ENCODE data around the gene CTIF.

Gene CTIF

DNA sequence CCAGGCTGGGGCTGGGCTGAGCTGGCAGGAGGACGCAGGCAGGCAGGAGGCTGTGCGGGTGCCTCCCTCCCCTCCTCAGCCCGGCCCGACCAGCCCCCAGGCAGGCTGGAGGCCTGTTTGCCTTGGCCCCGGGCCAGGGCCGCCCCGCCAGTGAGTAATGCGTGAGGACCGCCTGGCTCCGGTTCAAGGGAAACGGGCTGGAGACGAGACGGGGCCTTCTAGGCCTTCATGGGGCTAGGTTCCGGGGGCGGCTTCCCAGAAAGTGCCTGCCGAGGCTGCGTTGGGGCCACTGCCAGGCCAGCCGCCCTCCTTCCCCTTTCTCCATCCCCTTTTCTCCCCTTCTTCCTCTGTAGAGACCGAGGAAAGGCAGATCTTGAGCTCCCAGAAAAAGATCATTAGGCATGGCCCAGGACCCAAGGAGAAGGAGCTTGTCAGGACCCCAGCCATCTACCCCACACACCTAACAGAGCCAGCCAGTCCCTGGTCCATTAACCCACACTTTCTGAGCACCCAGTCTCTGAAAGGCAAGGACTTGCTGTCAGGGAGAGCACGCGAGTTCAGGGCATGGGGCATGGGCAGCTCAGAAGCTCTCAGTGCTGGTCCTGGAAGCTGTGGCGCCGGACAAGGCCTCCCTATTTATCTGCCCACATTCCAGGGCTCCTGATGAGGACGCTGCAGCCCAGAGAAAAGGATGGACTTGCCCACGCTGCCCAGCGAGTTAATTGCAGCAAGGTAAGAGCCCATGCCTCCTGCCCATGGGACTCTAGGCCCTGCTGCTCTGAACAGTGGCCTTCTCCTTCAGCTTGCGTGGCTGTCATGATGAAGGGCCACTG is 363.4 kb downstream of the CTIF start:
- no peak for DNase-seq (ENCODE audit: low spot score)

DNA sequence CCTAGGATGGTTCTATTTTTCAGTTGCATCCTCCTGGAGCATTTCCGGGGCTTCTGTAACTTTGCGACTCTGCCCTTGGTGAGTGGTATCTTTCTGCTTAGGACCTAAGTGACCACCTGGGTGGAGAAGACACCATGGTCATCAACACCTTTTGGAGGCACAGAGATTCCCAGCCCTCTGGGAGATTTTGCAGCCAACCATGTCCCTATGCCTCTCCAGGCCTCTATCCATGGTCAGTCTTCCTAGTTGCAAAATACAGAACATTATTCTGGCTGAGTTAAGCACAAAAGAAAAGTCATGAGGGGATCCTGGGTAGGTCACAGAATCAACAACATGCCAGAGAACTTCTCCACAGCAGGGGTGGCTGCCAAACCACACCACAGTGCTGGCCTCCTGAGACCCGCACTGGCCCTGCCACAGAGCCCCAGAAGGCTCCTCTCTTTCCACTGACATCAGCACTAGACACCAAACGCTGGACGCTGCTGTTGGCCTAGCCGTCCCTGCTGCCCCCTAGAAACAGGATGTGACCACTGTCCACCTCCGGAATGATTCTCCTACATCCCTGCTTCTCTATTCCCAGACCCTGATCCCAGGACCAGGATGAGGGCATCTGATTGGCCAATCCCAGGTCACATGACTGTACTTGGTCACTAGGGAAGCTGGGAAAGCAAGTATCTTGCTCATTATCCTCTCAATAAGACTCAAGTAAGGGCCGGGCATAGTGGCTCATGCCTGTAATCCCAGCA is 364.2 kb downstream of the CTIF start:
- no peak for DNase-seq (ENCODE audit: low spot score)

DNA sequence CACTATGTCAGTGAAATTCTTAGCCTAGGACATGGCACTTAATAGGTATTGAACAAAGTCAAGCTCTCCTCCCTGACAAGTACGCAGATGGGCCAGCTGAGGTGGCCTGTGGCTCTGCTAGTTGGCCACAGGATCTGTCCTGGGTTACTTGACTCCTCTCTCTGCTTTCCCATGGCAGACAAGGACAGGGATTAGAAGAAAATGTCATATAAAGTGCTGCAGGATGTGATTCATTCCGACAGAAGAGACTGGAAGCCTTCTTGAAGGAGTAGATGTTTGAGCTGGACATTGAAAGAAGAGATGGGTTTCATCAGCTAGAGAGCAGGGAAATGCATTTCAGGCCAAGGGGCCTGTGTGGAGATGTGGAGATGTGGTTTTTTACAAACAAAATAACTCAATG is 365.3 kb downstream of the CTIF start:
- DNase-seq (ENCODE audit: low spot score): no peak

DNA sequence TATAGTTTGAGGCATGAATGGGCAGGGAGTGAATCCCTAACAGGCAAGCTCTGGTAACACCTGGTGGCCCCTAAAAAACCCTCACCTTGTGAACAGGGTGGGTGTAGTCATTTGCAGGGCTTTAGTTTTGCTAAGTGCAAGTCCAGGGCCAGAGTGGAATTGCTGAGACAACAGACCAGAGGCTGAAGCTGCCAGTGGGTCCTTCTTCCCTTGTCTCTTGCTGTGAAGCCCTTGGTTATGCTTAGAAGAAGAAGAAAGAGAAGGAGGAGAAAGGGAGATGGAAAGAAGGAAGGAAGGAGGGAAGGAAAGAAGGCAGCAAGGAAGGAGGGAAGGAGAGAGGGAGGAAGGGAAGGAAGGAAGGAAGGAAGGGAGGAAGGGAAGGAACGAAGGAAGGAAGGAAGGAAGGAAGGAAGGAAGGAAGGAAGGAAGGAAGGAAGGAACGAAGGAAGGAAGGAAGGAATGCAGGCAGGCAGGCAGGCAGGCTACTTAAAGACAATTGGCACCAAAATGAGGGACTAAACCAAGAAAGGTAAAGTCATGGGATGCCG is 366.1 kb downstream of the CTIF start:
- no peak for DNase-seq (ENCODE audit: low spot score)

DNA sequence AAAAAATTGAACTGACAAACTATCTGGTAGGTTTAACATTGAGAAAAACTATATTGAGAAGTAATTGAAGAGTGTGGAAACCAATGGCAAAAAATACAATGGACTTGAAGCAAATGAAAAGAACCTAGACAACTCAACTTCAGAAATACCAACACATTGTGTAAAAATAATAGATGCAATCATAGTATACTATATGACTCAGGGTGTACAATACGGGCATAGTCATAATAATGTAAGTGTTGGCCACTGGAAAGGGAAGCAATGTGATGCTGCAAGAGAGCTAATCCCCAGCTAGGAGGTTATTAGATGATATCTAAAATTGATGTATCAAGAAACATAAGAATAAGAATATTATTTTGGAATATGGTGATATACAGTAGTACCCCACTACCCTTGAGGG is 366.7 kb downstream of the CTIF start:
- no peak for DNase-seq (ENCODE audit: low spot score)

DNA sequence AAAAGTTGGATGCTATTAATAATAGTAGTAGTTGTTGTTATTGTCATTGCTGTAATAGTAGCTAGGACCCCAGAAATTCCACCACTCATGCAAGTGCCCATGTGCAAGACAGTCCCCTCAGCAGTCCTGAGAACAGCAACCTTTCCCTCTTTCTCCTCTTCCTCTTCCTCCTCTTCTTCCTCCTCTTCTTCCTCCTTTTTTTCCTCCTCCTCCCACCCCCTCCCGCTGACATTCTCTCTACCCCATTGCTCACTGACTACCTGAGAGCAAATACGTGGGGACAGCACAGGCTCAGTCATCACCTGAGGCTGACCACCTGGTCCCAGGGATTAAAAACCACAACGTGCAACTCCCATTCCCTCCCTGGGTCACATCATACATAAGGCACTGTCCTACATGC is 370.1 kb downstream of the CTIF start:
- DNase-seq (ENCODE audit: low spot score): no peak

DNA sequence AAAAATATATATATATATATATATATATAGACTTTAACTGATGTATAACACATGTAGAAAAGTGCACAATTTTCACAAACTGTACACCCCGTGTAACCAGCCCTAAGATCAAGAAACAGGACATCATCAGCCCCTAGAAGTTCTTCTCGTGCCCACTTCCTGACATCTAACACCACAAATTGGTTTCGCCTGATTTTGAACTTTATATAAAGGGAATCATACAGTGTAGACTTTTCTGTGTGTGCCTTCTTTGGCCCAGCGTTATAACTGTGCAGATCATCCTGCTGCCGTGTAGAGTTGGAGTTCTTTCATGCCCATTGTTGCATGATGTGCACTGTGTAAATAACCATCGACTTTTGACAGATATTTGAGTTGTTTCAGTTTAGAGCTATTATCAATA is 370.9 kb downstream of the CTIF start:
- DNase-seq (ENCODE audit: low spot score): no peak

DNA sequence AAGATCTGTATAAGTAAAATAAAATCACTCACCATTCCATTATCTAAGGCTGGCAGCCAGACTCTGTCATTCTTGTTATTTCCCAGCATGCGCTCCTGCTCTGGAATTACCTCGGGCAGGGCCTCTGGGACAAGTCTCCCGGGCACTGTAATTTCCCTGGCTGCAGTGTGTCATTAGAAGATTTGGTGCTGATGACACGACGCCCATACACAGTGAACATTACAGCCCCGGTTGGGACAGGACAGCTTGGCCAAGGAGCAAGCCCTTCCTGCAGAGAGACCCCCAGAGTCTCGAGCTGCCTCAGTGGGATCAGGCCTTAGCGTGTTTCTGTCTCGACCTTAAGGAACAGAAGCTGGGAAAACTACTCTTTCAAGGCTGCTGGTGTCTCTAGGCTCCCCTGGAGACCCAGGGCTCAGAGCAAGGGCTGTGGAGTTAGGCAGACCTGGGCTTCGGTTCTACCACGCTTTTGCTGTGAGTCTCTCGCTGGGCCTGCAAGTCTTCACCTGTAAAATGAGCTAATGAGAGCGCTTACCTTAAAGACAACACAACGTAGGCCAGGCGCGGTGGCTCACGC is 372.2 kb downstream of the CTIF start:
- DNase-seq (ENCODE audit: low spot score): no peak

Measured in hematopoietic multipotent progenitor cell treated with erythropoietin and hydrocortisone succinate and interleukin-3 and kit ligand, for 15 days (in vitro differentiated cells).